Measurements from ENCODE around the gene C12orf50.

Gene C12orf50

DNA sequence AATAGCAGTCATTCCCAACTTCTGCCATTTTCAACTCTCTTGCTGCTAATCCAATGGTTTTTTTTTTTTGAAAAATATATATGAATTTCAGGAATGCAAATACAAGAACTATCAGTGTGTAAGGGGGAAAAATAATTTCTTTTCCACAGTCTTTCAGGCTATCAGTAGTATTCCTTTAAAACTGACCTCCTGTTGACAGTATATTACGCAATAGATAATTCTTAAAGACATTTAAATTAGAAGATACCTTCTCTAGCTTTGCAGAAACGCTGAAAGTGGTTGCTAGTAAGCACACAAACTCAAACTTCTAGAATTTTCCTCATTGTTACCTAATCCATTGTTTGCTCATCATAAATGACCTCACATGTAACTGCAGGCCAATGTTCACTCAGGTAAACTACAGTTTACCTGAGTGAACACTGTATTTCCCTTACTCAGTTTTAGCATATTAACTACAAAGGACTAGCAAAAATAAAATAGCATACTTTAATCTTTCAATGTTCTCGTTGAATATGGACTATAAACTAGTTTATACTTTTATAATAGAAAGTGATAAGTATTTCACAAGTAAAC, at the start of gene C12orf50:
Gene C12orf50 (minus strand): TSS at position 309 of the 573 bp plus-strand sequence. CDS start 2,439 bp downstream, outside the sequence.
- Histone ChIP-seq H3K4me3 (ENCODE audit: low read length) (no peak within 1 kb of the TSS), H3K9me3 (ENCODE audit: control insufficient read depth, insufficient read depth, low read length) (no peaks in the 10 kb centered on the region), H3K4me1 (ENCODE audit: control insufficient read depth, low read length) (no peaks in the 10 kb centered on the region), H4K20me1 (ENCODE audit: control insufficient read depth, insufficient read depth, low read depth, low read length) (no peaks in the 10 kb centered on the region), H3K9me2 (replicated peaks; ENCODE audit: control insufficient read depth, low read length) (no peaks in the 10 kb centered on the region), H3K27ac (ENCODE audit: low read depth, low read length) (no peak within 1 kb of the TSS), H3K27me3 (ENCODE audit: control insufficient read depth, low read length) (no peaks in the 10 kb centered on the region), H3K79me2 (ENCODE audit: control insufficient read depth, low read length) (no peaks in the 10 kb centered on the region), H3K36me3 (ENCODE audit: control insufficient read depth, low read length) (no peaks in the 10 kb centered on the region), H3F3A (ENCODE audit: control insufficient read depth, insufficient read depth) (no peaks in the 10 kb centered on the region), H3K4me2 (ENCODE audit: low read length) (no peak within 1 kb of the TSS)
- TF ChIP-seq CTCF (IDR thresholded peaks at IDR 0.05; ENCODE audit: low read depth, low read length, poor library complexity, severe bottlenecking) (no peak), EZH2phosphoT487 (IDR thresholded peaks at IDR 0.05; ENCODE audit: borderline replicate concordance, low read length) (no peak)

GRCh38 chr12:88067301-88067700, 38.1 kb upstream of the C12orf50 start:
- Histone ChIP-seq H3F3A (ENCODE audit: control insufficient read depth, insufficient read depth) (no peaks in the 10 kb centered on the region), H3K4me2 (ENCODE audit: low read length) (no peak overlapping the region), H4K20me1 (ENCODE audit: control insufficient read depth, insufficient read depth, low read depth, low read length) (no peaks in the 10 kb centered on the region), H3K4me3 (ENCODE audit: low read length) (no peak overlapping the region), H3K36me3 (ENCODE audit: control insufficient read depth, low read length) (peaks cover 18% of the 10 kb centered on the region), H3K4me1 (ENCODE audit: control insufficient read depth, low read length) (peaks cover 7% of the 10 kb centered on the region), H3K79me2 (ENCODE audit: control insufficient read depth, low read length) (no peaks in the 10 kb centered on the region), H3K9me2 (replicated peaks; ENCODE audit: control insufficient read depth, low read length) (no peaks in the 10 kb centered on the region), H3K9me3 (ENCODE audit: control insufficient read depth, insufficient read depth, low read length) (no peaks in the 10 kb centered on the region), H3K27me3 (ENCODE audit: control insufficient read depth, low read length) (no peaks in the 10 kb centered on the region), H3K27ac (ENCODE audit: low read depth, low read length) (no peak overlapping the region)
- TF ChIP-seq EZH2phosphoT487 (IDR thresholded peaks at IDR 0.05; ENCODE audit: borderline replicate concordance, low read length) = no peak
- TF ChIP-seq CTCF (IDR thresholded peaks at IDR 0.05; ENCODE audit: low read depth, low read length, poor library complexity, severe bottlenecking) = no peak

DNA sequence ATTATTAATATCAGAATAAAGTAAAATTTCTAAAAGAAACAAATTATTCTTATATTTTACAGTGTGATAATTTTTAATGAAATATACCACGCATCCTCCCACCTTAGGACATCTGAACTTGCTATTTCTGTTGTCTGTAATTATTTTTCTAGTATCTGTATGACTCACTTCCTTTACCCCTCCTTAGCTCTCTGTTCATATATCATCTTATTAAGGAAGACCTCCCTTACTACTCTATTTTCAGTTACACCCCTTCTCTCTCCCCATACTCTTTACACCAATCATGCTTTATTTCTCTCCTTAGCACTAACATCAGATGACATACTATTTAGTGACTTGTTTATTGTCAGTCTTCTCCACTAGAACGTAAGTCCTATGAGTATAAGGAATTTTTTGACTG, 34.2 kb upstream of the C12orf50 start:
- H3K9me3 ChIP-seq (ENCODE audit: control insufficient read depth, insufficient read depth, low read length) = no peaks in the 10 kb centered on the region

More for the DNA sequence above, 34.2 kb upstream of the C12orf50 start:
- Histone ChIP-seq H3F3A (ENCODE audit: control insufficient read depth, insufficient read depth) (no peaks in the 10 kb centered on the region), H3K4me2 (ENCODE audit: low read length) (no peak overlapping the region), H3K79me2 (ENCODE audit: control insufficient read depth, low read length) (no peaks in the 10 kb centered on the region), H3K9me2 (replicated peaks; ENCODE audit: control insufficient read depth, low read length) (no peaks in the 10 kb centered on the region), H3K36me3 (ENCODE audit: control insufficient read depth, low read length) (peaks cover 17% of the 10 kb centered on the region), H3K27ac (ENCODE audit: low read depth, low read length) (no peak overlapping the region), H3K27me3 (ENCODE audit: control insufficient read depth, low read length) (no peaks in the 10 kb centered on the region), H3K4me1 (ENCODE audit: control insufficient read depth, low read length) (peaks cover 7% of the 10 kb centered on the region), H3K4me3 (ENCODE audit: low read length) (no peak overlapping the region), H4K20me1 (ENCODE audit: control insufficient read depth, insufficient read depth, low read depth, low read length) (no peaks in the 10 kb centered on the region)
- TF ChIP-seq EZH2phosphoT487 (IDR thresholded peaks at IDR 0.05; ENCODE audit: borderline replicate concordance, low read length) (no peak), CTCF (IDR thresholded peaks at IDR 0.05; ENCODE audit: low read depth, low read length, poor library complexity, severe bottlenecking) (no peak)
